Endothelial cell (in vitro differentiated cells): Measurements from ENCODE around the gene STRIT1. TPM values are rescaled to one million over a fixed set of nuclear protein-coding genes. Genes with fewer than 3 reads are reported as not detected.
"Not testable (repeated sequence)": the region's sequence is repeated elsewhere in the genome, so short reads cannot be mapped to it uniquely, and the experiment has no call there.

Source experiments
- DNase-seq: peaks from one replicate; pipeline ENCODE4 v3.0.0; 2021; ENCODE audit warnings: low spot score
- H3K27ac Mint-ChIP-seq: one replicate; pipeline ENCODE4 v1.8.0; 2021; ENCODE audit warnings: mixed read lengths, inconsistent platforms; ENCODE audit not compliant: unreplicated experiment
- H3K27me3 Mint-ChIP-seq: one replicate; pipeline ENCODE4 v1.8.0; 2021; ENCODE audit warnings: mild to moderate bottlenecking, moderate library complexity, mixed read lengths, inconsistent platforms; ENCODE audit not compliant: unreplicated experiment
- H3K36me3 Mint-ChIP-seq: one replicate; pipeline ENCODE4 v1.8.0; 2021; ENCODE audit warnings: mild to moderate bottlenecking, low read depth, mixed read lengths, inconsistent platforms; ENCODE audit not compliant: unreplicated experiment
- H3K4me1 Mint-ChIP-seq: one replicate; pipeline ENCODE4 v1.8.0; 2021; ENCODE audit warnings: mild to moderate bottlenecking, mixed read lengths, inconsistent platforms; ENCODE audit not compliant: unreplicated experiment
- H3K4me3 Mint-ChIP-seq: one replicate; pipeline ENCODE4 v1.8.0; 2021; ENCODE audit warnings: mild to moderate bottlenecking, mixed read lengths, inconsistent platforms; ENCODE audit not compliant: unreplicated experiment
- H3K9me3 Mint-ChIP-seq: one replicate; pipeline ENCODE4 v1.8.0; 2021; ENCODE audit warnings: mixed read lengths, inconsistent platforms; ENCODE audit not compliant: unreplicated experiment
- total RNA-seq: library from RNA; stranded (reverse); fragmentation: NEBNext Ultra II Directional; extraction: Animal tissue kit (Norgen Biotek cat#: 25700); gene quantifications from one replicate; pipeline ENCODE4 v1.2.1, GENCODE V29; 2021; ENCODE audit not compliant: unreplicated experiment
- TF ChIP-seq, protein P1 (sequence below): fragments of 200-600 bp; sonication (generic); IDR thresholded peaks from one replicate; pipeline ENCODE4 v1.5.0; 2021; ENCODE audit warnings: antibody characterized with exemption; ENCODE audit not compliant: unreplicated experiment

The STRIT1 gene
- total RNA-seq, 1 donor from 2014 or later, result not detected

DNA sequence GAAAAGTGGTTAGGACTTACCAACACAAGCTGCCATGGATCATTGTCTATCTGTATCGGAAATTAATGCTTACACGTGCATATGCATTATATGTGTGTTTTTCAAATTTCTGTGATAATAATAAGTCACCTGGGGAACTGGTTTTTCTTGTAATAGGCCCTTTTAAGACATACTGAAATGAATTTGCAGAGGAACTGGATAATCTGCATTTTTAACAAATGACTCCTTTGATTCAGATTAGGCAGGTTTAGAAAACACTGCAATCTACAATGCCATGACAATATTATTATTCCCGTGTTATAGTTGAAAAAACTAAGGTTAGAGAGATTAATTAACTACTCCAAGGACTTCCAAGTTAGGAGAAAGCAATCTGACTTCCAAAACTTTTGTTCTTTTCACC is 23.4 kb downstream of the STRIT1 start:
- Mint-ChIP-seq H3K27me3 (no peaks in the 10 kb centered on the region), H3K4me1 (no peaks in the 10 kb centered on the region), H3K9me3 (no peaks in the 10 kb centered on the region), H3K4me3 (no peak overlapping the region), H3K27ac (no peak overlapping the region), H3K36me3 (no peaks in the 10 kb centered on the region)
- TF ChIP-seq, protein P1, sequence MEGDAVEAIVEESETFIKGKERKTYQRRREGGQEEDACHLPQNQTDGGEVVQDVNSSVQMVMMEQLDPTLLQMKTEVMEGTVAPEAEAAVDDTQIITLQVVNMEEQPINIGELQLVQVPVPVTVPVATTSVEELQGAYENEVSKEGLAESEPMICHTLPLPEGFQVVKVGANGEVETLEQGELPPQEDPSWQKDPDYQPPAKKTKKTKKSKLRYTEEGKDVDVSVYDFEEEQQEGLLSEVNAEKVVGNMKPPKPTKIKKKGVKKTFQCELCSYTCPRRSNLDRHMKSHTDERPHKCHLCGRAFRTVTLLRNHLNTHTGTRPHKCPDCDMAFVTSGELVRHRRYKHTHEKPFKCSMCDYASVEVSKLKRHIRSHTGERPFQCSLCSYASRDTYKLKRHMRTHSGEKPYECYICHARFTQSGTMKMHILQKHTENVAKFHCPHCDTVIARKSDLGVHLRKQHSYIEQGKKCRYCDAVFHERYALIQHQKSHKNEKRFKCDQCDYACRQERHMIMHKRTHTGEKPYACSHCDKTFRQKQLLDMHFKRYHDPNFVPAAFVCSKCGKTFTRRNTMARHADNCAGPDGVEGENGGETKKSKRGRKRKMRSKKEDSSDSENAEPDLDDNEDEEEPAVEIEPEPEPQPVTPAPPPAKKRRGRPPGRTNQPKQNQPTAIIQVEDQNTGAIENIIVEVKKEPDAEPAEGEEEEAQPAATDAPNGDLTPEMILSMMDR, result no peak
- DNase-seq, result no peak

DNA sequence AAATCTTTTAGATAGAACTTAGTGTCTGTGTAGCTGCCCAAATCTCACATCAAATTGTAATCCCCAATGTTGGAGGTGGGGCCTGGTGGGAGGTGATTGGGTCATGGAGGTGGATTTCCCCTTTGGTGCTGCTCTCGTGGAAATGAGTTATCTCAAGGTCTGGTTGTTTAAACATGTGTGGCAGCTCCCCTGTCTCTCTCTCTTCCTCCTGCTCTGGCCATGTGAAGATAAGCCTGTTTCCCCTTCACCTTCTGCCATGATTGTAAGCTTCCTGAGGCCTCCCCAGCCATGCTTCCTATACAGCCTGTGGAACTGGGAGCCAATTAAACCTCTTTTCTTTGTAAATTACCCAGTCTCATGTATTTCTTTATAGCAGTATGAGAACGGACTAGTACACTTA is 30.6 kb downstream of the STRIT1 start:
- H3K36me3 Mint-ChIP-seq, H3K27ac Mint-ChIP-seq, H3K27me3 Mint-ChIP-seq, H3K4me3 Mint-ChIP-seq, H3K4me1 Mint-ChIP-seq, H3K9me3 Mint-ChIP-seq, DNase-seq: not testable (repeated sequence)

DNA sequence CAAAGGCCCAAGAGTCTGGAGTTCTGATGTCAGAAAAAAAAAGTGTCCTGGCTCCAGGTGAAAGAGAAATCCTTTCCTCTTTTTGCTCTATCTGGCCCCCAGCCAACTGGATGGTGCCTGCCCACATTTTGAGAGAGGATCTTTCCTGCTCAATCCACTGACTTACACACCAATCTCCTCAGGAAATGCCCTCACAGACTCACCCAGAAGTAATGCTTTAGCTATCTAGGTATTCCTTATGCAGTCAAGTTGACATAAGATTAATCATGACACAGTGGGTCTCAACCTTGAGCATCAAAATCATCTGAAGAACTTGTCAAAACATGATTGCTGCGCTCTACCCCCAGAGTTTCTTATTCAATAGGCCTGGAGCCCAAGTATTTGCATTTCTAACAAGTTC is 31.2 kb downstream of the STRIT1 start:
- TF ChIP-seq, protein P1, result no peak
- Mint-ChIP-seq H3K4me1 (no peaks in the 10 kb centered on the region), H3K4me3 (no peak overlapping the region), H3K36me3 (no peaks in the 10 kb centered on the region), H3K27ac (no peak overlapping the region), H3K9me3 (no peaks in the 10 kb centered on the region), H3K27me3 (peaks cover 2% of the 10 kb centered on the region)
- DNase-seq, result no peak

DNA sequence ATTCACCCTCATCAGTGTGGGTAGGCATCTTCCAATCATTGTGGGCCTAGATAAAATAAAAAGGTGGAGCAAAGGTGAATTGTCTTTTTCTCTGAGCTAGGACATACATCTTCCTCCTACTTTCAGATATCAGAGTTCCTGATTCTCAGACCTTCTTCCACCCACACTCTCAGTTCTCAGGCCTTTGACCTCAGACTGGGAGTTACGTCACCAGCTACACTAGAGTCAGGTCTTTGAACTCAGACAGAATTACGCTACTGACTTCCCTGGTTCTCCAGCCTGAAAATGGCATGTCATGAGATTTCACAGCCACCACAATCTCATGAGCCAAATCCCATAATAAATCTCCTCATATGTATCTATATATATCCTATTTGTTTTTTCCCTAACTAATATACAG is 39.0 kb downstream of the STRIT1 start:
- Mint-ChIP-seq H3K9me3 (no peaks in the 10 kb centered on the region), H3K27ac (no peak overlapping the region), H3K27me3 (no peaks in the 10 kb centered on the region), H3K36me3 (no peaks in the 10 kb centered on the region), H3K4me1 (no peaks in the 10 kb centered on the region), H3K4me3 (no peak overlapping the region)
- TF ChIP-seq, protein P1, result no peak
- DNase-seq, result no peak

DNA sequence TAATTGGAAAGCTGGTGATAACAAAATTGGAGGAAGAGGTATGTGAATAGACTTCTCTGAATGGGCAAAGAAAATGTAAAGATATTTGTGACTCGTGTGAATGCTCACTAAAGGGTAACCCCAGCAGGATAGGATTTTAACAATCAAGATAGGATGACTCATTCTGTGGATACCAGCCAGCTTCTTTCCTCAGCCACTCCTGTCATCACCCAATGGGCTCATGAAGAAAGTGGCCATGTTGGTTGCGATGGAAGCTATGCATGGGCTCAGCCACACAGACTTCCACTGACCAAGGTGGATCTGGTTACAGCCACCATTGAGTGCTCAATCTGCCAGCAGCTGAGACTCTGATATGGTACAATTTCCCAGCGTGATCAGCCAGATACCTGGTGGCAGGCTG is 40.9 kb downstream of the STRIT1 start:
- Mint-ChIP-seq H3K27ac (no peak overlapping the region), H3K27me3 (no peaks in the 10 kb centered on the region), H3K4me3 (no peak overlapping the region), H3K36me3 (no peaks in the 10 kb centered on the region), H3K9me3 (no peaks in the 10 kb centered on the region), H3K4me1 (no peaks in the 10 kb centered on the region)
- TF ChIP-seq, protein P1, result no peak
- no peak for DNase-seq

DNA sequence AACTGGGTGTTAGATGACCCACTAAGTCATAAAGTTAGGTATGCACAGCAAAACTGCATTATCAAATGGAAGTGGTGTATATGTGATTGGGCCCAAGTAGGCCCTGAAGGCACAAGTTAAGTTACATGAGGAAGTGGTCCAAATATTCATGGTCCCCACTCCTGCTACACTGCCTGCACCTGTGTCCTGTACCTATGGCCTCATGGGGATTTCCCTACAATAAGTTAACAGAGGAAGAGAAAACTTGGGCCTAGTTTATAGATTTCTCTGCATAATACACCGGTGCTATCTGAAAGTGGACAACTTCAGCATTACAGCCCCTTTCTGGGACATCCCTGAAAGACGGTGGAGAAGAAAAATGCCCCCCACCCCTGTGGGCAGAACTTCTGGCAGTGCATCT is 41.5 kb downstream of the STRIT1 start:
- no peak for DNase-seq
- H3K36me3 Mint-ChIP-seq, result no peaks in the 10 kb centered on the region
- TF ChIP-seq, protein P1, result no peak

More for the DNA sequence above, 41.5 kb downstream of the STRIT1 start:
- no peaks in the 10 kb centered on the region for H3K9me3 Mint-ChIP-seq
- H3K4me1 Mint-ChIP-seq, result no peaks in the 10 kb centered on the region
- no peaks in the 10 kb centered on the region for H3K27me3 Mint-ChIP-seq
- H3K4me3 Mint-ChIP-seq, result no peak overlapping the region
- no peak overlapping the region for H3K27ac Mint-ChIP-seq
